GM12878 (cell line): ENCODE measurements around the gene EGFR. TPM values are rescaled to one million over a fixed set of nuclear protein-coding genes. Genes with fewer than 3 reads are reported as not detected.

Experiments used
- ATAC-seq: fragments of 200-7000 bp; cut with Tn5 transposase; 3 replicates; pipeline ENCODE4 v1.9.1; 2020; ENCODE audit warnings: mild to moderate bottlenecking, moderate library complexity
- BruUV-seq: library from RNA; stranded (reverse); fragments of 400-500 nt; replicated peaks from 2 replicates; lab custom pipeline; 2021; lab: Mats Ljungman, UMichigan
- CTCF ChIA-PET: fragments of 300-600 bp; sonication (Branson Sonifier 250); formaldehyde crosslinking; extraction: SDS; loops from one replicate; lab custom pipeline; 2021; ENCODE audit warnings: inconsistent platforms; lab: Yijun Ruan, JAX
- POLR2A ChIA-PET: fragments of 350-600 bp; formaldehyde crosslinking; extraction: SDS; loops from one replicate; lab custom pipeline; 2021; ENCODE audit warnings: inconsistent platforms; lab: Charles Lee
- RAD21 ChIA-PET: fragments of 300-600 bp; sonication (Branson Sonifier 250); formaldehyde crosslinking; loops from one replicate; lab custom pipeline; 2023; ENCODE audit warnings: antibody characterized with exemption; ENCODE audit not compliant: unreplicated experiment; lab: Charles Lee
- SMC1A ChIA-PET: fragments of 300-600 bp; sonication (Branson Sonifier 250); formaldehyde crosslinking; loops from one replicate; lab custom pipeline; 2023; ENCODE audit not compliant: unreplicated experiment, uncharacterized antibody; lab: Charles Lee
- DNase-seq: peaks from one replicate; pipeline ENCODE4 v3.0.0-alpha.2; 2011; ENCODE audit warnings: low read depth, low spot score
- FAIRE-seq: peaks from 3 replicates; lab custom pipeline; 2011; peaks lifted over from hg19 to GRCh38; lab: Jason Lieb, UNC
- H2AFZ ChIP-seq: 2 replicates; pipeline ENCODE4 v1.6.0; 2011; ENCODE audit warnings: low read depth, low read length, control low read depth; ENCODE audit not compliant: control insufficient read depth
- H3K27ac ChIP-seq: 2 replicates; pipeline ENCODE4 v1.5.1; 2011; ENCODE audit warnings: control low read depth; ENCODE audit not compliant: control insufficient read depth, insufficient read depth
- H3K27me3 ChIP-seq, 2 experiments: replicated peaks in 1 of 2; 2 replicates each; pipeline versions ENCODE4 v1.6.0 to v1.6.1; 2011; ENCODE audit warnings: low read length in 1 of 2; ENCODE audit not compliant: control insufficient read depth in 2 of 2, insufficient read depth in 2 of 2
- H3K36me3 ChIP-seq, 2 experiments: 2 replicates each; pipeline ENCODE4 v1.5.1; 2011; ENCODE audit warnings: low read length in 1 of 2; ENCODE audit not compliant: control insufficient read depth in 2 of 2, insufficient read depth in 2 of 2
- H3K4me1 ChIP-seq: 2 replicates; pipeline ENCODE4 v1.6.1; 2011; ENCODE audit warnings: mild to moderate bottlenecking, low read length, moderate library complexity, mixed read lengths; ENCODE audit not compliant: control insufficient read depth, insufficient read depth
- H3K4me2 ChIP-seq: 2 replicates; pipeline ENCODE4 v1.6.0; 2011; ENCODE audit warnings: control low read depth; ENCODE audit not compliant: control insufficient read depth, insufficient read depth
- H3K4me3 ChIP-seq: fragments of 200-600 bp; sonication (generic); 2 replicates; pipeline ENCODE4 v1.5.1; 2016
- H3K79me2 ChIP-seq: 2 replicates; pipeline ENCODE4 v1.6.0; 2011; ENCODE audit warnings: low read length; ENCODE audit not compliant: control insufficient read depth, insufficient read depth
- H3K9ac ChIP-seq: 2 replicates; pipeline ENCODE4 v1.8.0; 2011; ENCODE audit warnings: low read length, control low read depth, mixed read lengths; ENCODE audit not compliant: control insufficient read depth, insufficient read depth
- H3K9me3 ChIP-seq: replicated peaks from 3 replicates; pipeline ENCODE4 v1.5.1; 2011; ENCODE audit warnings: mild to moderate bottlenecking, low read length; ENCODE audit not compliant: control insufficient read depth, insufficient read depth
- H4K20me1 ChIP-seq: 2 replicates; pipeline ENCODE4 v1.6.0; 2011; ENCODE audit not compliant: control insufficient read depth, insufficient read depth
- CHD1 ChIP-seq: IDR thresholded peaks from 2 replicates; pipeline ENCODE4 v1.6.1; 2012; ENCODE audit warnings: low read depth, low read length, improper control_type of control experiment
- POU2F2 ChIP-seq: IDR thresholded peaks from 3 replicates; pipeline ENCODE4 v1.6.1; 2011; ENCODE audit warnings: low read depth, mild to moderate bottlenecking, low read length, borderline replicate concordance
- RBBP5 ChIP-seq: fragments of 200-600 bp; sonication (generic); conservative IDR thresholded peaks from 2 replicates; pipeline ENCODE4 v1.6.1; 2016
- STAT3 ChIP-seq: IDR thresholded peaks from 2 replicates; pipeline ENCODE4 v1.6.1; 2011; ENCODE audit warnings: low read depth, low read length, improper control_type of control experiment
- TAF1 ChIP-seq: IDR thresholded peaks from 2 replicates; pipeline ENCODE4 v1.6.1; 2011; ENCODE audit warnings: mild to moderate bottlenecking, low read depth, low read length, borderline replicate concordance
- in situ Hi-C: fragments of 300-500 bp; cut with MboI; formaldehyde crosslinking; loops from 9 replicates; pipeline ENCODE4 v1.14.3; 2018; ENCODE audit warnings: mixed read lengths
- intact Hi-C: fragments of 100-400 bp; cut with micrococcal nuclease; formaldehyde crosslinking; loops from one replicate; pipeline ENCODE4 v1.14.2; 2022; ENCODE audit not compliant: unreplicated experiment
- polyA plus RNA-seq, 11 experiments: library from polyadenylated mRNA; depleted of rRNA in 4 of 11; unstranded in 6 of 11; stranded (reverse) in 5 of 11; fragments of >200 nt; fragmentation: Nextera tagmentation in 4 of 11; fragmentation: Illumina TruSeq in 1 of 11; extraction: Ambion mirVana in 4 of 11; extraction: Trizol in 1 of 11; gene quantifications; 1 replicate in 1 of 11; 2 replicates in 10 of 11; pipeline versions ENCODE4 v1.2.1 to v1.2.3, GENCODE V29; 2011 to 2016; ENCODE audit warnings: inconsistent platforms in 2 of 11, missing spikeins in 2 of 11, low read depth in 1 of 11
- total RNA-seq, 4 experiments: library from RNA; depleted of rRNA in 3 of 4; stranded (reverse); fragments of >200 nt in 3 of 4; fragmentation: Illumina TruSeq in 1 of 4; extraction: Trizol in 1 of 4; gene quantifications; 2 replicates each; pipeline versions ENCODE4 v1.2.1 to v1.2.3, GENCODE V29; 2013 to 2021
- TF ChIP-seq, protein P1 (sequence below): IDR thresholded peaks from 2 replicates; pipeline ENCODE4 v1.6.1; 2012; ENCODE audit warnings: low read depth, low read length, improper control_type of control experiment
- TF ChIP-seq, protein P2 (sequence below): fragments of 450-650 bp; IDR thresholded peaks from 2 replicates; pipeline ENCODE4 v1.6.1; 2018; ENCODE audit warnings: mild to moderate bottlenecking, low read depth, moderate library complexity; ENCODE audit not compliant: partially characterized antibody

The EGFR gene
- total and polyA plus RNA-seq, 10 of the 15 experiments (the other 5 are each of a cell fraction or from before 2014, with no cell fraction given): 0.01 to 0.31 TPM; not detected in 8

DNA sequence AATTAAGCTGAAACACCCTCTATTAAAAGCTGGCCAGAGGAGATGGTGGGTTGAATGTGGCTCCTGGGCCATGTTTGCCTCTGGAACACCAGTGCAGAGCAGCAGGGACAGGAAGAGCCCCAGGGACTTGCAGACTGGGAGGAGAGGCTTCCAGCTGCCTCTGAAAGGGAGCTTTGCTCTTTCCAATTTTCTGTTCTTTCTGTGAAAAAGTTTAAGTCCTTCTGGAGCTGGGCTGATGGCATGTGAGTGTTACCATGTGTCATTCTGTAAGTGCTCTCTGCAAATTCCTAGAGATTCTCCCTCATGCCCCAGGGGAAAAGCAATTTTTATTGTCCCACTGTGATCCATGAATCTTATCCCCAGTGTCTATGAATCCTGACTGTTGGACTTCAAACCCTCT lies 233.6 kb downstream of the EGFR start:
- no TSS peak for BruUV-seq
- no peaks in the 10 kb centered on the region for H3K79me2 ChIP-seq
- FAIRE-seq: no peak
- H3K4me3 ChIP-seq: no peak overlapping the region
- H3K36me3 ChIP-seq: no peaks in the 10 kb centered on the region
- RAD21 ChIA-PET: interaction anchor here (0.6 to 4.3 kb wide), 5 partner anchors 186 to 493 kb away, joined by 3 to 41 read pairs (median 16); partner anchors contain the start of gene SEC61G
- no peaks in the 10 kb centered on the region for H3K9me3 ChIP-seq
- H4K20me1 ChIP-seq: no peaks in the 10 kb centered on the region
- no peak overlapping the region for H2AFZ ChIP-seq
- peaks cover 0 to 6% of the 10 kb centered on the region in 2 experiments for H3K27me3 ChIP-seq
- intact Hi-C loops: loop anchor here (5.0 to 10.0 kb wide), 2 partner anchors 110 to 178 kb away; no protein-coding TSS in a partner anchor
- DNase-seq: no peak
- H3K27ac ChIP-seq: no peak overlapping the region
- POLR2A ChIA-PET: no interaction called here
- H3K4me1 ChIP-seq: peaks cover 4% of the 10 kb centered on the region; the same call in 1 of the 2 replicates
- no peak for TF ChIP-seq TAF1
- TF ChIP-seq STAT3: no peak
- TF ChIP-seq, protein P1, sequence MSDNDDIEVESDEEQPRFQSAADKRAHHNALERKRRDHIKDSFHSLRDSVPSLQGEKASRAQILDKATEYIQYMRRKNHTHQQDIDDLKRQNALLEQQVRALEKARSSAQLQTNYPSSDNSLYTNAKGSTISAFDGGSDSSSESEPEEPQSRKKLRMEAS: no peak
- no peak for TF ChIP-seq RBBP5
- TF ChIP-seq CHD1: no peak
- TF ChIP-seq POU2F2: no peak
- TF ChIP-seq, protein P2, sequence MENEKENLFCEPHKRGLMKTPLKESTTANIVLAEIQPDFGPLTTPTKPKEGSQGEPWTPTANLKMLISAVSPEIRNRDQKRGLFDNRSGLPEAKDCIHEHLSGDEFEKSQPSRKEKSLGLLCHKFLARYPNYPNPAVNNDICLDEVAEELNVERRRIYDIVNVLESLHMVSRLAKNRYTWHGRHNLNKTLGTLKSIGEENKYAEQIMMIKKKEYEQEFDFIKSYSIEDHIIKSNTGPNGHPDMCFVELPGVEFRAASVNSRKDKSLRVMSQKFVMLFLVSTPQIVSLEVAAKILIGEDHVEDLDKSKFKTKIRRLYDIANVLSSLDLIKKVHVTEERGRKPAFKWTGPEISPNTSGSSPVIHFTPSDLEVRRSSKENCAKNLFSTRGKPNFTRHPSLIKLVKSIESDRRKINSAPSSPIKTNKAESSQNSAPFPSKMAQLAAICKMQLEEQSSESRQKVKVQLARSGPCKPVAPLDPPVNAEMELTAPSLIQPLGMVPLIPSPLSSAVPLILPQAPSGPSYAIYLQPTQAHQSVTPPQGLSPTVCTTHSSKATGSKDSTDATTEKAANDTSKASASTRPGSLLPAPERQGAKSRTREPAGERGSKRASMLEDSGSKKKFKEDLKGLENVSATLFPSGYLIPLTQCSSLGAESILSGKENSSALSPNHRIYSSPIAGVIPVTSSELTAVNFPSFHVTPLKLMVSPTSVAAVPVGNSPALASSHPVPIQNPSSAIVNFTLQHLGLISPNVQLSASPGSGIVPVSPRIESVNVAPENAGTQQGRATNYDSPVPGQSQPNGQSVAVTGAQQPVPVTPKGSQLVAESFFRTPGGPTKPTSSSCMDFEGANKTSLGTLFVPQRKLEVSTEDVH: no peak
- H3K4me2 ChIP-seq: no peak overlapping the region
- SMC1A ChIA-PET: interaction anchor here (0.8 to 4.8 kb wide), 6 partner anchors 9 to 479 kb away, joined by 3 to 34 read pairs (median 3); no protein-coding TSS in a partner anchor
- in situ Hi-C loops: loop anchor here (5.0 kb wide), 1 partner anchor 480 kb away; no protein-coding TSS in a partner anchor
- ATAC-seq: no peak
- no peak overlapping the region for H3K9ac ChIP-seq
- CTCF ChIA-PET: interaction anchor here (0.9 to 5.5 kb wide), 9 partner anchors 179 to 478 kb away, joined by 3 to 82 read pairs (median 4); no protein-coding TSS in a partner anchor
